ENCODE data around the gene MTO1.
"Not testable (repeated sequence)": the region's sequence is repeated elsewhere in the genome, so short reads cannot be mapped to it uniquely, and the experiment has no call there.

The MTO1 gene, protein sequence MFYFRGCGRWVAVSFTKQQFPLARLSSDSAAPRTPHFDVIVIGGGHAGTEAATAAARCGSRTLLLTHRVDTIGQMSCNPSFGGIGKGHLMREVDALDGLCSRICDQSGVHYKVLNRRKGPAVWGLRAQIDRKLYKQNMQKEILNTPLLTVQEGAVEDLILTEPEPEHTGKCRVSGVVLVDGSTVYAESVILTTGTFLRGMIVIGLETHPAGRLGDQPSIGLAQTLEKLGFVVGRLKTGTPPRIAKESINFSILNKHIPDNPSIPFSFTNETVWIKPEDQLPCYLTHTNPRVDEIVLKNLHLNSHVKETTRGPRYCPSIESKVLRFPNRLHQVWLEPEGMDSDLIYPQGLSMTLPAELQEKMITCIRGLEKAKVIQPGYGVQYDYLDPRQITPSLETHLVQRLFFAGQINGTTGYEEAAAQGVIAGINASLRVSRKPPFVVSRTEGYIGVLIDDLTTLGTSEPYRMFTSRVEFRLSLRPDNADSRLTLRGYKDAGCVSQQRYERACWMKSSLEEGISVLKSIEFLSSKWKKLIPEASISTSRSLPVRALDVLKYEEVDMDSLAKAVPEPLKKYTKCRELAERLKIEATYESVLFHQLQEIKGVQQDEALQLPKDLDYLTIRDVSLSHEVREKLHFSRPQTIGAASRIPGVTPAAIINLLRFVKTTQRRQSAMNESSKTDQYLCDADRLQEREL

DNA sequence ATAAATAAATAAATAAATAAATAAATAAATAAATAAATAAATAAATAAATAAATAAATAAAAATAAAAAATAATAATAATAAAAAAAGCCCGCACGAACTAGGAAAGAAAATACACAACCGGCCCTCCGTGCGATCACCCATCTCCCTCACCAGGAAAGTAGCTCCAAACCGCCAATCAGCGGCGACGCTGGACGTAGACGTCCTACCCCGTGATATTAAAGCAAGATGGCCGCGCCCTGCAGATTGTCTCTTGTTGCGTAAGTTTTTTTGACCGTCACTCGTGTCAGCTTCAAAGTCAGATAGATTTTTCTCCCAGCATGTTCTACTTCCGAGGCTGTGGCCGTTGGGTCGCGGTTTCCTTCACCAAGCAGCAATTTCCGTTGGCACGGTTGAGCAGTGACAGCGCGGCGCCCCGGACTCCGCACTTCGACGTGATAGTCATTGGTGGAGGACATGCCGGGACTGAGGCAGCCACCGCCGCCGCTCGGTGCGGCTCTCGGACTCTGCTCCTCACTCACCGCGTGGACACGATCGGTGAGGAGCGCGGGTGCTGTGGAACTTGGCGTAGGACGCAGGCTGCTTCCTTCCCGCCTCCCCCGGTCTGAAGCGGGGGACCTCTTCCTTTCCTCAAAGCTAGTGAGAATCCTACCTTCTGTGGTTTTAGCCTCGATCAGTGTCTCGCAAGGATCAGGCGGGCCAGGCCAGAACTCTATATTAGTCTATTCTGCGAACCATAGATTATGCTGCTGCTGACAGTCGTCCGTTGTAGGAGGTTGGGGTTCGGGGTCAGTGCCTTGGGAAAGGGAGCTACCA is at the start of gene MTO1:
TSS of gene MTO1 (plus strand) at position 201 of the 814 bp plus-strand sequence. CDS start at position 319, 118 bp downstream.
- in situ Hi-C loops (cut with MboI; ENCODE audit: low sequenced_read_pairs), result no loop called here

DNA sequence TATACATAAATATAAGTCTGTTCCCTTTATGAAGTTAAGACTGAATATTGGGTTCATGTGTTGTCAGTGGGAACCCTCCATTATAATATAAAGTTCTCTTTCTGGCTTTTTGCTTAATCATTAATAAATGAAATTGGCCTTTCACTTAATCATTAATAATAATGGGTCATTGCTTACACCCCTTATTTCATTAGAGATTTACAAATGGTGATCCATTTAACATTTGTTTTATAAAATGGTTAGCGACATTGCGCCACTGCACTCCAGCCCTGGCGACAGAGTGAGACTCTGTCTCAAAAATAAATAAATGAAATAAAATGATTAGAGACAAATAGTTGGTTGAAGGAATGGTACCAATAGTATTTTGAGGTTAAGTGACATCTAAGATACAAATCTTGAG is 48.4 kb upstream of the MTO1 start:
- in situ Hi-C loops (cut with MboI; ENCODE audit: low sequenced_read_pairs), result no loop called here

DNA sequence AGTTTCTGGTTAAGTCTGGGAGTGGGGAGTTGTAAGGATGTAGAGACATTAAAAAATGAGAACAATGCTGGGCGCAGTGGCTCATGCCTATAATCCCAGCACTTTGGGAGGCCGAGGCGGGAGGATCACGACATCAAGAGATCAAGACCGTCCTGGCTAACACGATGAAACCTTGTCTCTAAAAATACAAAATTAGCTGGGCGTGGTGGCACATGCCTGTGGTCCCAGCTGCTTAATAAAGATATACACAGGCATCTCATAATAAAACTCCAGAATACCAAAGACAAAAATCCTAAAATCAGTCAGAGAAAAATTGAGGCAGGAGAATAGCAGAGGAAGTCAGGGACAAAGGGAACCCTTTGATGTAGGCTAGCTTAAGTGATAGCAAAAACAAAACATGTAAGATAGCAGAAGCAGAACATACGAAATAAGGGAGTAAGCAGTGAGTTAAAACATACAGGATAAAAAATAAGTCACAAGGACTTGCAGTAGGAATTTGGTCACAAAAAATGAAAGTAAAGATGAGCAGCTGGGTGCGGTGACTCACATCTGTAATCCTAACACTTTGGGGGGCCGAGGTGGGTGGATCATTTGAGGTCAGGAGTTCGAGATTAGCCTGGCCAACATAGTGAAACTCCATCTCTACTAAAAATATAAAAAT is 43.3 kb upstream of the MTO1 start:
- in situ Hi-C loops (cut with MboI; ENCODE audit: low sequenced_read_pairs), result no loop called here

DNA sequence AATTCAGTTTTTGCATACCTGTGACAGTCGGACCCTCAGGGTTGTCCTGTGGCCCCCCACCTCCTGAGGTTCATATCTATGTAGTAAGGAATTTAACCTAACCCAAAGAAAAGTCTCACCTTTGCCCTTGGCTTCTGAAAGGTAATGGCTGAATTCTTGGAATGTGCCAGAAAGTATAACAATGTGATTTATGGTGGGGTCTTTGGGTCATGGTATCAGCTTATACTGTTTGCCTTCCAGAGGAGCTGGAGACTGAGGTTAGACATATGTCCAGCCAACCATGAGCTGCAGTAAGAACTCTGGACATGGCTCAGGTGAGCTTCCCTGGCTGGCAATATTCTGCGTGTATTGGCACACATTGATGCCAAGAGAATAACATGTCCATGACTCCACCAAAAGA is 40.0 kb upstream of the MTO1 start:
- in situ Hi-C loops (cut with MboI; ENCODE audit: low sequenced_read_pairs), result no loop called here

GRCh38 chr6:73435236-73435635 is 26.3 kb upstream of the MTO1 start:
- in situ Hi-C loops (cut with MboI; ENCODE audit: low sequenced_read_pairs), result no loop called here

DNA sequence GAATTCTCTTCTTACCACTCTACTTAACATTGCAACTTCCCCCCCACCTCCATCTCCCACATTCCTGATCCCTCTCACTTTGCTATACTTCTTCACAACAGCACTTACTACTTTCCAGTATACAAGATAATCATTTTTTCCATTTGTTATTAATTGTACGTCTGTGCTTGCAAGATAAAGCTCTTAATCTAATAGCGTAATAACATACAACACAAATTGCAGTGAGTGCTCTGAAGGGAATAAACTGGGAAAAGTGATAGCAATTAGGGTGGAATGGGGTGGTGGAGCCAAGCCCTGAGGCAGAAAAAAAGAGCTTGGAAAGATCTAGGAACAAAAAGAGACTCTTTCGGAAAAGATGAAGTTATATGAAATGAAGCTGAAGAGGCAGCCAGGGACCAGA is 18.0 kb upstream of the MTO1 start:
- in situ Hi-C loops (cut with MboI; ENCODE audit: low sequenced_read_pairs), result no loop called here

GRCh38 chr6:73451223-73452106 is 10.1 kb upstream of the MTO1 start:
- in situ Hi-C loops (cut with MboI; ENCODE audit: low sequenced_read_pairs), result no loop called here

DNA sequence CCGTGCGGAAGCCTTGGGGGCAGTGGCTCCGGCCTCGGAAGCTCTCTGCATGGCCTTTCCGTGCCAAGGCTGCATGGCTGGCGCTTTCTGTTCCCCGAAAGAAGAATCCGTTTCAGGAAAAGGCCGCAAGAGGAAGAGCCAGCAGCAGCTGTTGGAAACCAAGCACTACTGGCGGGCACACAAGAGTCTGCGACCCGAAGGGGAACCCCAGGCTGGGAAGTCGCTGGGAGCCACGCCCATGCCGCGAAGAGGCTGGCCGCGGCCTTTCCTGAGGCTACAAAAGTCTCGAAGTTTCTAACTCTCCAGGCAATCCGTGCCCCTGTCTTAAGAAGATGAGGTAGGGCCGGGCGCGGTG is 9.5 kb upstream of the MTO1 start, which contains the start of gene CGAS:
TSS of gene CGAS (minus strand) at position 191 of the 355 bp plus-strand sequence. CDS start at position 75, 116 bp downstream.
- in situ Hi-C loops (cut with MboI; ENCODE audit: low sequenced_read_pairs), result no loop called here

DNA sequence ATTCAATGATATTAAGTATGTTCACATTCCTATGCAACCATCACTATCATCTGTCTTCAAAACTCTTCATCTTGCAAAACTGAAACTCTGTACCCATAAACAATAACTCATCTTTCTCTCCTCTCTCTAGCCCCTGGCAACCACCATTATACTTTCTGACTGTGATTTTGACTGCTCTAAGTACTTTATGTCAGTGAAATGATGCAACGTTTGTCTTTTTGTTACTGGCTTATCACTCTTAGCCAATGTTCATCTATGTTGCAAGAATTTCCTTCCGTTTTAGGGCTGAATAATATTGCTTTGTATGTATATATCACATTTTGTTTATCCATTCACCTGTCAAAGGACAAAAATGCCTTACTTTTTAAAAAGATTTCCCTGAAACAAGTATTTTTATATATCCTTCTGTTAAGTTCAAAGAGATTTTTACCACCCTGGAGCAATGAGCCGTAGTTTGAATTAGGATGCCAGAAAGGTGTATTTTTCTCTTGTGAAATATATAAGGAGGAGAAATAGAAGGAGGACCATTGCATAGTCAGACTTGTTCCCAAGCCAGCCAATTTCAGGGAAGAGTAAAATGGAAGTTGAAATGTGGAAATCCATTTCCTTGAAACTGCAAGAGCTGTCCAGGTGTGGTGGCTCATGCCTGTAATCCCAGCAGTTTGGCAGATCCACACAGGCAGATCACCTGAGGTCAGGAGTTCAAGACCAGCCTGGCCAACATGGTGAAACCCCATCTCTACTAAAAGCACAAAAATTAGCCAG is 5.5 kb upstream of the MTO1 start:
- in situ Hi-C loops (cut with MboI; ENCODE audit: low sequenced_read_pairs), result no loop called here

GRCh38 chr6:73459474-73459873 is 2.1 kb upstream of the MTO1 start:
- in situ Hi-C loops (cut with MboI; ENCODE audit: low sequenced_read_pairs), result not testable (repeated sequence)

DNA sequence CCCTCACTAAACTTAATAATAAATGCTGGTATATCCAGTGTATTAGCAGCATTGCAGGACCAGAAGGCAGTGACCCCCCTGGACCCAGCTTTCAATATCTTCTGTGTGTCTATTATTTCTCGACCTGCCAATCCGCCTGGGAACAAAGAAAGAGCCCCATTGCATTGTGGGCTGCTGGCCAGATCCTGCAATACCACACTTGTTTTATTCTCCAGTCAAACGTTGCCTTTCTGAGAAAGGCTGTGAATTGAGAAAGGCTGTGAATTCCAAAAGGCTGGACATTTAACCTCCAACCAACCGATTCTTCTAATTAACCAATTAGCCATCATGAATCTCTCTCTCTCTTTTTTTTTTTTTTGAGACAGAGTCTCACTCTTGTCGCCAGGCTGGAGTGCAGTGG is 1.5 kb upstream of the MTO1 start:
- in situ Hi-C loops (cut with MboI; ENCODE audit: low sequenced_read_pairs), result no loop called here

DNA sequence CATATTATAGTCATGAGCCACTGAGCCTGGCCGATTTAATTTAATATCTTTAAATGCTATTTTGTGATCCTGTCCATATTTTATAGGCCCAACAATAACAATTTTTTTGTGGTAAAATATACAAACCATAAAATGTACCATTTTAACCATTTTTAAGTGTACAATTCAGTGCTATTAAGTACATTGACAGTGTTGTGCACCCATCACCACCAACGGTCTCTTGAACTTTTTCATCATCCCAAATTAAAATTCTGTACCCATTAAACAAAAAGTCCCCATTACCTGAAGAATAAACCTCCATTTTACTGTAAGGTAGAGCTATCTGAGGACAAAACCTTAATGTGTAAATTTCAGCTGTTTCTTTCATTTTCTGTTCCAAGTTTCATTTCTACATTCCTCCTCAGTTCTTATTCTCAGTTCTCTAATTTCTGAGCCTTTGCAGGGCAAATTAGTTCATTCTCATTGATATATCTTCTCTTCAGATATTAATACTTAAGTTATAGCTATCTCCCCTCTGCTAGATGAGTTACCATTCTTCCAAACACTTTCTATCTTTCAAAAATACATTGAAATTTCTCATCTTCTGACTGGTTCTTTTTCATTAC is 10.3 kb downstream of the MTO1 start:
- in situ Hi-C loops (cut with MboI; ENCODE audit: low sequenced_read_pairs), result no loop called here

DNA sequence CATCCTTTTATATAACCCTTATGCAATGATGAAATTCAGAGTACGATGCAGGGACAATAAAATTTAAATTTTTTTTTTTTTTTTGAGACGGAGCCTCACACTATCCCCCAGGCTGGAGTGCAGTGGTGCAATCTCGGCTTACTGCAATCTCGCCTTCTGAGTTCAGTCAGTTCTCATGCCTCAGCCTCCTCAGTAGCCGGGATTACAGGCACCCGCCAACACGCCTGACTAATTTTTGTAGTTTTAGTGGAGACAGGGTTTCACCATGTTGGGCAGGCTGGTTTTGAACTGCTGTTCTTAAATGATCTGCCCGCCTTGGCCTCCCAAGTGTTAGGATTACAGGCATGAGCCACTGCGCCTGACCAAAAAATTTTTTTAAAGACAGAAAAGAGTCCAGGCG is 15.2 kb downstream of the MTO1 start:
- in situ Hi-C loops (cut with MboI; ENCODE audit: low sequenced_read_pairs), result no loop called here

- in situ Hi-C loops (cut with MboI; ENCODE audit: low sequenced_read_pairs), result no loop called here
Observed at GRCh38 chr6:73477407-73477806, 15.9 kb downstream of the MTO1 start.

GRCh38 chr6:73481969-73482368 is 20.4 kb downstream of the MTO1 start:
- in situ Hi-C loops (cut with MboI; ENCODE audit: low sequenced_read_pairs), result no loop called here

DNA sequence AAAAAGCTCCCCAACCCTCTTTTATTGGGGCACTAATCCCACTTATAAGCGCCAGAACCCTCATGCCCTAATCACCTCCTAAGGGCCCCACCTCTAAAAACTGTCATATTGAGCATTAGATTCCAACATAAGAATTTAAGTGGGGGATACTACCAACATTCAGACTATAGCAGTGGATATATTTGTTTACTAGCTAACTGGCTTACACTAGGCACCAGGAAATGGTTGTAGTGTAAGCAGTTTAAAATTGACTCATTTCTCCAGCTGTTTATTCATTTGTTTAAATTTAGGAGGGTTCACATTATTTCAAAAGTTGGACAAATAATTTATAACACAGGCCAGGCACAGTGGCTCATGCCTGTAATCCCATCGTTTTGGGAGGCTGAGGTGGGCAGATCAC is 22.9 kb downstream of the MTO1 start:
- in situ Hi-C loops (cut with MboI; ENCODE audit: low sequenced_read_pairs), result no loop called here

- in situ Hi-C loops (cut with MboI; ENCODE audit: low sequenced_read_pairs), result no loop called here
Observed at GRCh38 chr6:73487473-73487872, 25.9 kb downstream of the MTO1 start.

DNA sequence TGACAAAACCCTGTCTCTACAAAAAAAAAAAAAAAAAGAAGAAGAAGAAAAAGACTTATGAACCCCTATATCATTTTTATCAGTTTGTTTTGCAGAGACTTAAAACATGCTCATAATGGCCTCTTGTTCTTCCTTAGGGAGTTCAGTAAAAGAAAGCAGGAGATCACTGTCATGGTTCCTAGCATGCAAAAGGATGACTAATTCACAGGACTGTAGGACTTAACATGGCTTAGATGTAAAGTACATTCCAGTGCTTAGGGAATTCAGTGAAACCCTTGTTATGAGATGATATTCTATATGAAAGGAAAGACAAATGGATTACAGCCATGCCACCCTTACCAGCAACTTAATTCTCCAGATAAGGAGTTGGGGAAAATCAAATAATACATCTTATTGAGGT is 29.8 kb downstream of the MTO1 start:
- in situ Hi-C loops (cut with MboI; ENCODE audit: low sequenced_read_pairs), result no loop called here

GRCh38 chr6:73497915-73498314 is 36.4 kb downstream of the MTO1 start:
- in situ Hi-C loops (cut with MboI; ENCODE audit: low sequenced_read_pairs), result no loop called here
